ENCODE results near the gene ABCG5.

The ABCG5 gene

DNA sequence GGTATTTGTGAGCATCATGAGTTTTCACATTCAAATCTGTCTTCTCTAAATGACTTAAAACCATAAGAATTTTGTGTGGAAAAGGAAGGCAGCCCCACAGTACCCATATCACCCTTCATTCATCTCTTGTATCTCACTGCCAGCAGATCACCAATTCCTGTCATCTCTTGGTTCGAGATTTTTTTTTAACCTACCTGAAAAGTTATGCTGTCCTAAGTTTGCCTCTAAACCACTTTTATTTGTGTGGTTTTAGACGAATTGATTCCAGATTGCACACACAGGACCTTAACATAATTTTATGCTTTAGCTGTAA is 32.0 kb downstream of the ABCG5 start:
- no peak for DNase-seq (ENCODE audit: low spot score)

DNA sequence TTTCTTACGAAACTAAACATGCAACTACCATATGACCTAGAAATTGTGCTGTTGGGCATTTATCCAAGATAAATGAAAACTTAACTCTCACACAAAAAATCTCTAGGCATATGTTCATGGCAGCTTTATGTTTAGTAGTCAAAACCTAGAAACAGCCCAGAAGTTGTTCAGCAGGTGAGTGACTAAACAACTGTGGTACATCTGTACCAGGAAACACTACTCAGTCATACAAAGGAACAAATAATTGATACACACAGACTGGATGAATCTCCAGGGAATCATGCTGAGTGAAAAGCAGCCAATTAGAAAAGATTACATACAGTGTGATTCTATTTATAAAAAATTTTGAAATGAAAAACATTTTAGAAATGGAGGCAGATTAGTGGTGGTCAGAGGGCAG is 35.5 kb downstream of the ABCG5 start:
- DNase-seq (ENCODE audit: low spot score) = no peak

DNA sequence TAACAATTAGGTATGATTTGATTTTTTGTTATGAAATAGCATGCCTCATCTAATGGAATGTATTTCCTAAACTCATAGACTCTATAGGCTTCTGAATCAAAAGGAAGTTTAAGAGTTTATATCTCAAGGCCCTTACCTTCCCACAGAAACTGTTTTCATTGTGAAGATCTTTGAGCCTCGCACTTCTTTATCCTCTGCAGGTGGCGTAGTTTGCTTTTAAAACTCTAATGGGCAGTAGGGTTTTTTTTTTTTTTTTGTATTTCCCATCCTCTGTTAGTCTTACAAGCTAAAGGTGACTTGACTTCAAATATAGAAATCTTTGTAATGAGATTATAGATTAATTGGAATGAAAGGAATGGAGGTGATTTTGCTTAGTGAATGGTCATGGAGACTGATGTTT is 36.5 kb downstream of the ABCG5 start:
- no peak for DNase-seq (ENCODE audit: low spot score)

DNA sequence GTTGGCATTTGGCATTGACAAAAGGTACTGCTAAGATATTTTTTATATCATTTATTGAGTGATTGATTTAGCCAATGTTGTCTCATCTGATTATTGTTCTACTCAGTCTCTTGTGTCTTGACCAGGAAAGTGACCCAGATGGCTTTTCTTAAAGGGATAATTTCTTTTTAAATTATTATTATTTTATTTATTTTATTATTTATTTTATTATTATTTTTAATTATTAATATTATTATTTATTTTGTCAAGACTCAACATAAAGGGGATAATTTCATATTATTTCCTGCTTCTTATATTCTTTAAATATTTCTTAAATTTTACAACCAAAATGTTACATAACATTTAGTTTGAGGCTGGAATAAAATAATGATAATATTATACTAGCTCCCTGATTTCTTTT is 37.7 kb downstream of the ABCG5 start:
- DNase-seq (ENCODE audit: low spot score) = no peak

DNA sequence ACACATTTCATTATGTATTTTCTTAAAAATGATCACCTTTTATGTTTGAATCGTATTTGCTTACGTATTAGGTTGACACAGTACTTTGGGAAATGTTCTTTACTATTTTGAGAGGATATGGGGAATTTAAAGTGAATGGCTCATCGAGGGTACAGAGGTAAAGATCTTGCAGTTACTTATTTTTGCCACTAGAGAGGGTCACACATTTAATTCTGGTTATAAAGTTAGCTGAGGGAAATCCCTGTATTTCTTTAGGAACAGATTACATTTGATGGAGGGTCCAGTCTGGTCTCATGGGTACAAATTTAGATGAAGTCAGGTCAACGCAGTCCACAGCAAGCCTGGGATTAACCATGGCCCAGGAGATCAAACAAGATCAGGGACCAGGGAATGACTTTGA is 40.3 kb downstream of the ABCG5 start:
- no peak for DNase-seq (ENCODE audit: low spot score)

DNA sequence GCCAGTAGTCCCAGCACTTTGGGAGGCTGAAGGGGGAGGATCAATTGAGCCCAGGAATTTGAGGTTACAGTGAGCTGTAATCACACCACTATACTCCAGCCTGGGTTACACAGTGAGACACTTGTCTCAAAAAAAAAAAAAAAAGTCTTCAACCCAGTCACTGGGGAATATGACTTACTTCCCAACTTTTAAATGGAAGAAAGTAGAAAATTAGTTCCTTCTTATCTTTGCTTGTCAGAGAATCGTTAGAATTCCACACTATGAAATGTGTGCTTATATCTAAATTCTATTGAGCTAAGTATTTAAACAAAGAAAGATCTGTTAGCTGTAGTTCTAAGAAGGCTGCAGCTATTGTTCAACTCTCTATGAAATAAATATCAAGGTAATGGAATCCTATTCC is 42.4 kb downstream of the ABCG5 start:
- no peak for DNase-seq (ENCODE audit: low spot score)

DNA sequence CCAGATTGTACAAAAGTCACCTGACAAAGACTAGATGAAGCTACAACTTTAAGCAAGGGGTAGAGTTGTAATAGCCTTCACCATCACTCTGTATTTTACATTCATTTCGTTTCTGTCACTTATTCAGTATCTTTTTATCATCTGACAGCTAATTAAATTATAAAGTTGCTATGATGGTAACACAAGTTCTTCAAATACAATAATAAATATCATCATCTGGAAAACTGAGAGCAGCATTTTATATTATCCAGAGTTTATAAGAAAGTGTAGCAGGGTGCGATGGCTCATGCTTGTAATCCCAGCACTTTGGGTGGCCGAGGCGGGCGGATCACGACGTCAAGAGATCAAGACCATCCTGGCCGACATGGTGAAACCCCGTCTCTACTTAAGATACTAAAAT is 43.7 kb downstream of the ABCG5 start:
- DNase-seq (ENCODE audit: low spot score) = no peak

DNA sequence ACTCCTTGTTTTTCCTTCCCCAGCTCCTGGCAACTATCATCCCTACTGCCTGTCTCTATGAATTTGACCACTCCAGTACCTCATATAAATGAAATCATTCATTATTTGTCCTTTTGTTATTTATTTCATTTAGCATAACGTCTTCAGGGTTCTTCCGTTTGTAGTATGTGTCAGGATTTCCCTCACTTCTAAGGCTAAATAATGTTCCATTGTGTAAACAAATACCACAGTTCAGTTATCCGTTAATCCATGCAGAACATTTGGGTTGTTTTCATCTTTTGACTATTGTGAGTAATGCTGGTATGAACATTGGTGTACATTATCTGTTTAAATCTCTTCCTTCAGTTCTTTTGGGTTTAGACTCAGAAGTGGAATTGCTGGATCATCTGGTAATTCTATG is 46.0 kb downstream of the ABCG5 start:
- no peak for DNase-seq (ENCODE audit: low spot score)

DNA sequence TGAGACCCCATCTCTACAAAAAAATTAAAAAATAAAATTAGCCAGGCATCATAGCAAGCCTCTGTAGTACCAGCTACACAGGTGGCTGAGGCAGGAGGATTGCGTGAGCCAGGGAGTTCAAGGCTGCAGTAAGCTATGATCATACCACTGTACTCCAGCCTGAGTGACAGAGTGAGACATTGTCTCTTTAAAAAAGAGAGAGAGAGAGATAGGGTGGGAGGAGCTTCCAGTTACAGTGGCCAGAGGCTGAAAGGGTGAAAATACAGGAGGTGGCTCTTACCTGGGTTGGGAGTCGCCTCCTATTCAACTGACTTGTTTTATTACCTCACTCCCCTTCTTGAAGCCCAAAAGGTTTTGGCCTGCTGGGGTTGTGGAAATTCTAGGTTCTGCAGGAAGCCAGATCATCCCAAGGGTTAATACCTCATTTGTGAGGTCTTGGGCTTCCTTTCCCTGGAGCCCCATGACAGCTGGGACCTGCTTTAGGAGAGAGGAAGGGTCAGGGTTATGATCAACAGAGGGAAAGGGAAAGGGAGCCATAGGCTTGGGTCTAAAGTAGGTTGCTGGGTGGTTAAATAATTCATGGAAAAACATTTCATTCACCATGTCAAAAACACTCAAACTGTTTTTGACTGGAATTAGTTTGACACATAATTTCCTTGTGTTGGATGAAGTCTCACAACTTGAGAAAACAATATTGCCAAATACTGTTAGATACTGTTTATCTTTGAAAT is 47.4 kb downstream of the ABCG5 start:
- no peak for DNase-seq (ENCODE audit: low spot score)

DNA sequence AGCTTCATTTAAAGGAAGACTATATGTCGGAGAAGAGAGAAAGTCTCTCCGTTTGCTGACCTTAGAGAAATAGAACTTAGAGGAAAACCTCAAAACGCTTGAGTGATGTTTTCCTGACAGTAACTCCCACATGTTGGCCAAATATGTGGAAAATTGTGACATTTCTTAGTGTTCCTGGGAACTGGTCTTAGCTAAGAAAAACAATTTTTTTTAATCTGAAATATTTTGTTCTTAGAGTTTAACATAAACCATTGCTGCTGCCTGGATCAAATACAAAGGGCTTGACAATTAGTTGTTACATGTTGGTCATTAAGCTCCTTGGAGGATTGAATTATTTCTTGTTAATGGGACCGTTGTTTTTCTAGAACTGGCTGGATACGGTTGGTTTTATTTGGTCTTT is 48.5 kb downstream of the ABCG5 start:
- DNase-seq (ENCODE audit: low spot score) = no peak

DNA sequence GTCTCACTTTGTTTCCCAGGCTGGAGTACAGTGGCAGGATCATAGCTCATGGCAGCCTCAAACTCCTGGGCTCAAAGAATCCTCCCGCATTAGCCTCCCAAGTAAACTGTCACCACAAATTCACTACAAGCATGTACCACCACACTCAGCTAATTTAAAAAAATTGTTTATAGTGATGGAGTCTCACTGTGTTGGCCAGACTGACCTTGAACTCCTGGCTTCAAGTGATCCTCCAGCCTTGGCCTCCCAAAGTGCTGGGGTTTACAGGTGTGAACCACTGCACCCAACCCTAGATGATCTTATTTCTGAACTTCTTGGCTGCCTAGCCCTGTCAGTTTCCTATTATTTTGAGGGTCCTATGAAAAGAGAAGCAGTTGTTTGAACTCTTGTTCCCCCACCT is 50.0 kb downstream of the ABCG5 start:
- no peak for DNase-seq (ENCODE audit: low spot score)

DNA sequence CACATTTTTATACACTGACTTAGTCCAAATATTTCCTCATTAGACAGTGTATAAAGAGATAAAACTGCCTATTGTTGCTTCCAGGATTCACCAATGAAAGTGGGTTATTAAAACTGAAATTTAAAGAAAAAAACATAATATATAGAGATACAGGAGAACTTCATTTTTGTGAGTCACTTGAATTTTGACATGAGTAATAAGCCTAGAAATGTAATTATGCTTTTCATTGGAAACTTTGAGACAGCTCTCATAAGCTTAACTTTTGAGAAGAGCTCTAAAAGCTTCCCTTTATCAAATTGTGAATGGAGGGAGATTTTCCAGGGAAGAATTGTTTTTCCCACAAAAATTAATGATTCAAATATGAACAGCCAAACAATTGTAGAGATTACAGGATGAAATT is 50.7 kb downstream of the ABCG5 start:
- DNase-seq (ENCODE audit: low spot score) = no peak

DNA sequence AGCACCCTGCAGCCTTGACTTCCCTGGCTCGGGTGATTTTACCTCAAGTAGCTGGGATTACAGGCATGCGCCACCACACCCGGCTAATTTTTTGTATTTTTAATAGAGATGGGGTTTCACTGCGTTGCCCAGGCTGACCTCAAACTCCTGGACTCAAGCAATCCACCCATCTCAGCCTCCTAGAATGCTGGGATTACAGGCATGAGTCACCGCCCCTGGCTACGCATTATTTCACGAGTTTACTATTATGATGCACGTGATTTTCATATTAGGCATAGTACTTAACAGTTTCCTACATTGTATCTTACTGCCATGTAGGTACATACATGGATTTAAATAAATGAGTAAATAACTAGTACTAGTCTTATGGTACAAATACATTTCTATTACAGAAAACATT is 60.4 kb downstream of the ABCG5 start:
- DNase-seq (ENCODE audit: low spot score) = no peak

DNA sequence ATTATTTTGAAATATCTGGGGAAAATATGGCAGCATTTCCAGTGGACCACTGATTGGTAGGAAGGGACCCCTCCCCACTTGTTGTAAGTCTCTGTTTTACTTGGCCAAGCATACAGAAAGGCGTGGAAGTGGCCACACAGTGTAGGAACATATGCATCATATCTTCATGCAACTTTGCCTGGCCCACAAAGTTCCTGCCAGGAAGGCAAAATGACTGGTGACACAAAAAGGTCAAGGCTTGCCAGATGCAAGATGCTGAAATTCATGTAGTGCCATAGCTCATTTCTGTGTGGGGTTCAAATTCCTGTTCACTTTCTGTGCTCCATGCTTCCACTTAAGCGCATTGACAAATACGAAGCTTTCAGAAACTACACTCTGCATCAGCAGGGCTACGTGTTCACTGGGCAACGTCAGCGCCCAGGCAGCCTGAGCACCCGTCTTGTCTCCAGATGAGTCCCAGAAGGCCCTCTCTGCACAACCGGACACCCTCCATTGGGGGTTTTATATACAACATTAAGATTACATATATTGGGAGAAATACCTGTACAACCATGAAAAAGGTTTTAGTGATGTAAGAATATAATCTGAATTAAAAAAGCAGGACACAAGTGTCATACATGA is 61.2 kb downstream of the ABCG5 start:
- DNase-seq (ENCODE audit: low spot score) = no peak

DNA sequence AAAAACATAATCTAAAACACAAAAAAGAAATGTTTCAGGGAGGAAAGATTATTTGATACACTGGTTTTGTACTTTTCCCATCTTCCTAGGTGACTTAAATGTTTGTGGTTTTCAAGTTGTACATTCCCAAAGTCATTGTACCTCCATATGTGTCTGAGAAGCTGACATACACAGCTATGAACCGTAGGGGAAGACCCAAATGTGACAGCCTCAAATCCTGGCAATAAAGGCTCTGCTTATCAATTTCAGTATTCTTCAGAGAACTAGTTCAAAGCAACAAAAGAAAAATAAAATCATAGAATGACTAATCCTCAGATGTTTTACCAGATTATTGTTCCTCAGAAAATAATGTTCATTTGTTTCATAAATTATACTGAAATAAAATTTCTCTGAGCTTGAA is 62.3 kb downstream of the ABCG5 start:
- no peak for DNase-seq (ENCODE audit: low spot score)

DNA sequence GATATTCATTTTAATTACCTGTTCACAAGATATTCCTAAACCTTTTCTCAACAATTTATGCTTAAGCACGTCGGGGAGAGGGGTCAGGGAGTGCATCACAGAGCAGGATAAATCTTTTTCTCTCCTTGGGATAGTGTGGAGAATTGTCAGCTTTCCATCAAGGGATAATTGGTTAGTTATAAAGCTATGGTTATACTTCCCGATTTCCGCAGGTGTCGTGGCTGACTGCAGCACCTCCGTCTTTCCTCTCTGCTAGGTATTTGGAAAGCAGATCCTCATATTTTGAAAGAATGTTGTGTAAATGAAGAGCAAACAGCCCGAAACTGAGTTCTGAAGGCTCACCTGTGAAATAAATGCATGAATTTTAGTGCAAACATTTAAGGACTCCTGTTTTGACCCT is 64.0 kb downstream of the ABCG5 start:
- no peak for DNase-seq (ENCODE audit: low spot score)

DNA sequence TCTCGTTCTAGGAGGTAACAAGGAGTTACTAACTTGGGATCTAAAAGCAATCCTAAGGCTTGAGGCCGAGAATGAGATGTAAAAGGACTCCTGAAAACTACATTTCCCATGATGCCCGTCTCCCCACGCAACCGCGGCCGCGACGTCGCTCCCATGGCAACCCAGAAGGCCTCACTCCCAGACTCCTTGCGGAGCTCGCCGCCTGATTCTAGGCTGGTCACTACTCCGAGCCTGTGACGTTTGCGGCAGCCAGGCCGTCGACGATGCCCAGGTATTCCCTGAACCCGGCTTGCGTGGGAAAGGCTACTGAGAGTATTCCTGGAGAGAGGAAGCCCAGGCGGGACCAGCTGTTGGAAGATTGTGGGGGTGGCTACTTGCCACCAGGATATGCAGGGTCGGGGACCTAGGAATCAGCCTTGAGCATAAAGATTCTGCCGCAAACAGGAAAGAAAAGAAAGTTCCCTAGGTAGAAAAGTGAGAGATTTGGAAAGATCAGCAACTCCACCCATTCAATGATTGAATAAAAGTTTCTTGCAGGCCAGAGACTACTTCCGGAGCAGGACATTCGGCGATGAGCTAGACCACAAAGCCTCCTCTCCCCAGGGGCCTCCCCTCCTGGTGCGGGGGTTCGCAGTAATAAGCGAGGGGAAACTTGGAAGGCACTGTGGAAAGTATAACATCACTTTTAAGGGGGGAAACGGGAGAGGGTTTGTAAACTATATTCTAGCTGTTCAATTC is 64.6 kb downstream of the ABCG5 start, which contains the start of gene DYNC2LI1:
TSS of gene DYNC2LI1 (plus strand) at position 164 of the 738 bp plus-strand sequence. CDS start at position 264, 100 bp downstream.
- DNase-seq (ENCODE audit: low spot score) = peak; percentile 68

DNA sequence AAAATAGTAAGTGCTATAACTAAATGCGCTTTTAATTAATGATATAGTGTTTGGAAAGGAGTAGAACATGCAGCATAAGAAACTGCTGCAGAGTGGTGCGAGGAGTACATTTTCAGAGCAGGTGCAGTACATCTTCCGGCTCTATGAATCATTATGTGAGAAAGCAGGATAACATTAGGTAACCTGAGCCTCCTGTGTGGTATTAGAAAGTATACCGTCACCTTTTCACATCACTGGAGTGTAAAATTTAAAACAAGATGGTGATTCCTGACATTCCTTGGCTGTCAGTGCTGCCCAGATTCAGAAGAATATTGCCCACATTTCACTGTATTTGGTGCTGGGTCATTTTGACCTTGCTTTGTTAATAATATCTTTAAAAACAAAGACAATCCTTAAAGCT is 72.6 kb downstream of the ABCG5 start:
- no peak for DNase-seq (ENCODE audit: low spot score)

DNA sequence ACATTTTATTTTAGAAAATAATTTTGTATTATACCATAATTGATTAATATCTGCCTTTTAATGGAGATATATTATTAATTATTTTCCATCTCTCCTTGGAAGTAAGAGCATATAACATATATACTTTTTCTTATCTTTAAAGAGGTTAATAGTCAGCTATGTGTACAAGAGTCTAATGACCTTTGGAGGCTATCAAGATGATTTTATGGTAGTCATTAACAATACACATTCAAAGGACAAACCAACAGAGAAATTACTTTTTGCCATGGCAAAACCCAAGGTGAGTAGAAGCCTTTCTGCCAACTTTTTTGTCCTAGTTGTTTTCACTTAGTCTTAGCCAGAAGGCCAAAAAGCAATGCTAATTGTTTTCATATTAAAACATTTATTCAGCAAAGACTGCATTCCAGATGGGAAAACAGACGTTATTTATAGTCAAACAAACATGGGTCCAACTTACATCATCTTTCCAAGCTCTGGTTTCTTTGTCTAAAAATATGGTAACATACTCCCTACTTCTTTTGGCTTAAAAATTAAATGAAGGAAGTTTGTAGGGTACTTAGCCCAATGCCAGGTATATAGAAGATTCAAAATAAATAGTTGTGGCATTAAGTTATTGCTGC is 74.4 kb downstream of the ABCG5 start:
- DNase-seq (ENCODE audit: low spot score) = no peak

DNA sequence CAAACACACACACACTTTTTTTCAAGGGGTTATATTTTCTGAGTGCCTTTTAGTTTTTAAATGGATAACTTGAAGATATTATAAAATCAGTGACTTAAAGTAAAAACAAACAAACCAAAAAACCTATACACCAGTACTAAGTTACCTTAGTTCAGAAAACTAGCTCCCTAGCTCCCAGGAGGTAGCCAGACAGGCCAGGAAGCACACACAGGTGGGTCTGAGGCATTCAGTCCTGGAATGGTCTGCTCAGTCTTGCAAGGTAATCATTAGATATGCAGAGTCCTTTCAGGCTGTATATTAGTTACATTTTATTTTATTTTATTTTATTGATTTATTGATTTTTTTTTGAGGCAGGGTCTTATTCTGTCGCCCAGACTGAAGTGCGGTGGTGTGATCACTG is 75.5 kb downstream of the ABCG5 start:
- DNase-seq (ENCODE audit: low spot score) = no peak
